ENCODE results near the gene SPI1. TPM values are rescaled to one million over a fixed set of nuclear protein-coding genes. Genes with fewer than 3 reads are reported as not detected.

SPI1 gene
- total RNA-seq, 2 donors from 2014 or later, result 7.5 to 23.1 TPM

- H3K27ac ChIP-seq, result peak overlapping the region; percentile 48 to 65
- peaks cover 67% of the 10 kb centered on the region for H3K36me3 ChIP-seq
- no peaks in the 10 kb centered on the region for H3K27me3 ChIP-seq
- peaks cover 0 to 44% of the 10 kb centered on the region in 2 donors for H3K4me1 ChIP-seq
- DNase-seq (ENCODE audit: low spot score), result no peak
- no peak overlapping the region for H3K4me3 ChIP-seq
- H3K9me3 ChIP-seq, result no peaks in the 10 kb centered on the region
- no peak for TF ChIP-seq CTCF (IDR thresholded peaks at IDR 0.05)
Observed at GRCh38 chr11:47327025-47327424, 51.3 kb downstream of the SPI1 start.

DNA sequence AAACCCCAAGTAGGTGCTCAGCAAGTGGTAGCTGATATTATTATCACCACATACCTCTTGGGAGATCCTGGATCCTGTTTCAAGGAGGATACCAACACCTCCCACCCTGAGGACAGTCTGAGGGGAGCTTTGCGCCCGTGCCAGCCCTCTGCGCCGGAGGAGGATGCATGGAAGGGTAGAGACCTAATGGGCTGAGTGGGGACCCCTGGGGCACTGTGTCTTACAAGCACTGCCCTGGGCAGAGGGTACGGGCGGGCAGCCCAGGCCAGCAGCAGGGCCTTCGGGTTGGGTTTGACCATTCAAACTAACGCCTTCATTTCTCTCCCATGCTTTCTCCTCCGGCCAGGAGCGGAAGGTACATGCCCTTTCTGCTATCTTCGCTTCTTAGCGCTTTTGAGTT, 52.1 kb downstream of the SPI1 start:
- Histone ChIP-seq H3K4me3 (no peak overlapping the region), H3K9me3 (no peaks in the 10 kb centered on the region), H3K27me3 (no peaks in the 10 kb centered on the region), H3K4me1 (peaks cover 0 to 36% of the 10 kb centered on the region in 2 donors), H3K36me3 (peaks cover 64% of the 10 kb centered on the region), H3K27ac (peak overlapping the region; percentile 20 to 48)
- TF ChIP-seq CTCF (IDR thresholded peaks at IDR 0.05), result no peak
- DNase-seq (ENCODE audit: low spot score), result no peak

DNA sequence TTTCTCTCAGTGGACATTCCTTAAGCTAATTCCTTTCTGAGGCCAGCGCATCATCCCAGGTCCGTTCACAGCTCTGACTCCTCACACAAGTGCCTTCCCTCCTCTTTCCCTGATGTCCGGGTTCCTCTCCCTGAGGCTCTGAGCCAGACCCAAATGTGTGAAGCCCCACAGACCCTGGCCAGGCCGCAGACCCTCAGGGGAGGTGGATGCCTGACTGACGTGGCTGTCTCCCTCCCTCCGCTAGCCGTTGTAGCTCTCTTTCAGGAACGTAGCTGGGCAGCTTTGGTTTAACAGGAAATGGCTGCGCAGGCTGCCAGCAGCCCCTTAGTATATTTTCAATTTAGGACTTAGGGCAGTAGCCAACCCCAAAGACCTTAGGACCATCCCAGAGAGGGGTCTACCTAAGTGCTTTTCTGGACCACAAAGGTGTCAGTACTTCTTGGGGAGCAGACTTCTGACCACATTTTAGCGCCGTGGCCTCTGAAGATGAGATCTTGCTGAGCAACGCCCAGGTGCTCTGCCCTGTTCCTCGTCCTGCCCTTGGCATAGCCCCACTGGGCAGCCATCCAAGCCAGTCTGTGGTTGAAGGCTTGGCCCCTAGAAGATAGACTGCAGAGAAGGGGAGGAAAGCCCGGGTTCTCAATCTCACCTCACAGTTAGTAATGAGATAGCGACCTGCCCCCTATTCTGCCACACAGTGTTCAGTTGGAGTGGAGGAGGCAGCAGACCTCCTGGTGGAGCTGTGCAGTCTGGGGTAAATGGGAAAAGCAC, 52.9 kb downstream of the SPI1 start:
- Histone ChIP-seq H3K4me3 (no peak overlapping the region), H3K9me3 (no peaks in the 10 kb centered on the region), H3K4me1 (peaks cover 0 to 28% of the 10 kb centered on the region in 2 donors), H3K27me3 (no peaks in the 10 kb centered on the region), H3K27ac (peak overlapping the region; percentile 20 to 48), H3K36me3 (peaks cover 57% of the 10 kb centered on the region)
- no peak for DNase-seq (ENCODE audit: low spot score)
- TF ChIP-seq CTCF (IDR thresholded peaks at IDR 0.05), result no peak

GRCh38 chr11:47324520-47324919, 53.8 kb downstream of the SPI1 start:
- H3K27ac ChIP-seq, result no peak overlapping the region
- H3K36me3 ChIP-seq, result peaks cover 50% of the 10 kb centered on the region
- no peak for DNase-seq (ENCODE audit: low spot score)

DNA sequence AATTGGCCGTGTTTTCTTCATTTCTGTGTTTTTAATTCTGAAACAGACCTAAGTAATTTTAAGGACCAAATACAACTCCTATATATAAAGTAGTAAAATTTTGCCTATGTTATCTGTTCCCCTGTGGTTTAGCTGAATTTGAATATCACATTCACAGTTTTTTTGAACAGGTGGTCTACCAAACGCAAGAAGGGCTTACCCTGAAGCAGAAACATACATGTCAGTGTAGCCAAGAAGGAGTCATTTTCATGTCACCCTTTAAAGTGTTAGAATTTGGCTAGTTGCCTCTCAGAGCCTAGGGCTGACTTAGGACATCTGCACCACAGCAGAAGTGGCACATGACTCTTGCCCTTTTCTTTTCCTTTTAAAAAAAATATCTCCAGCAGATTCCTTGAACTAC, 60.2 kb downstream of the SPI1 start:
- no peaks in the 10 kb centered on the region for H3K27me3 ChIP-seq
- H3K36me3 ChIP-seq, result peaks cover 52% of the 10 kb centered on the region
- H3K4me3 ChIP-seq, result no peak overlapping the region
- H3K27ac ChIP-seq, result no peak overlapping the region
- no peaks in the 10 kb centered on the region for H3K4me1 ChIP-seq
- DNase-seq (ENCODE audit: low spot score), result no peak
- no peaks in the 10 kb centered on the region for H3K9me3 ChIP-seq
- no peak for TF ChIP-seq CTCF (IDR thresholded peaks at IDR 0.05)

More at GRCh38 chr11:47324520-47324919, 53.8 kb downstream of the SPI1 start:
- peaks cover 0 to 19% of the 10 kb centered on the region in 2 donors for H3K4me1 ChIP-seq
- H3K4me3 ChIP-seq, result no peak overlapping the region
- H3K9me3 ChIP-seq, result no peaks in the 10 kb centered on the region
- TF ChIP-seq CTCF (IDR thresholded peaks at IDR 0.05), result no peak
- no peaks in the 10 kb centered on the region for H3K27me3 ChIP-seq
